Measurements from ENCODE around the gene GABARAP.
"Not testable (repeated sequence)": the region's sequence is repeated elsewhere in the genome, so short reads cannot be mapped to it uniquely, and the experiment has no call there.

DNA sequence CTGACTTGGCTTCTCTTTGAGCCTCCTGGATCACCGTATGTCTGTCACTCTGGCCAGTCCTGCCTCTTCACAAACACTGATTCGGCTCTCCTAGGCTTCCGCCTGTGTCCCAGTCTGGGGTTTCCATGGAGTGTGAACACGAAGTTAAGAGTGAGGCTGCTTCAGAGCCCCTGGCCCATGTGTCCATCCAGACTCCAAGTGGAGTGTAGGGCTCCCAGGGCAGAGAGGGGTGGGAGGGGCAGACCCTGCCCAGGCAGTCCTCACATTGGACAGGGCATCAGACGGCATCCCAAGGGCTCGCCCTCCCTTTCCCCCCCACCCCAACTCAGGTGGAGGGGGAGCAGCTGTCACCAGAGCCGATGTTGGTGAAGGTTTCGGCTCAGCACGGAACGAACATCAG is 1.6 kb upstream of the GABARAP start:
- not testable (repeated sequence) for TF ChIP-seq ATF1 (CRISPR knock-in tag; IDR thresholded peaks at IDR 0.05); ATF3 (CRISPR knock-in tag; conservative IDR thresholded peaks at IDR 0.05); CREB1 (CRISPR knock-in tag; IDR thresholded peaks at IDR 0.05); CREM (CRISPR knock-in tag; IDR thresholded peaks at IDR 0.05); ZNF121 (CRISPR knock-in tag; IDR thresholded peaks at IDR 0.05); MAX (CRISPR knock-in tag; IDR thresholded peaks at IDR 0.05); ZBTB21 (CRISPR knock-in tag; IDR thresholded peaks at IDR 0.05; ENCODE audit: borderline replicate concordance); ZNF219 (CRISPR knock-in tag; IDR thresholded peaks at IDR 0.05; ENCODE audit: borderline replicate concordance); ELF4 (CRISPR knock-in tag; IDR thresholded peaks at IDR 0.05; ENCODE audit: low read depth); ETV6 (CRISPR knock-in tag; IDR thresholded peaks at IDR 0.05)
- TF ChIP-seq, protein P1, sequence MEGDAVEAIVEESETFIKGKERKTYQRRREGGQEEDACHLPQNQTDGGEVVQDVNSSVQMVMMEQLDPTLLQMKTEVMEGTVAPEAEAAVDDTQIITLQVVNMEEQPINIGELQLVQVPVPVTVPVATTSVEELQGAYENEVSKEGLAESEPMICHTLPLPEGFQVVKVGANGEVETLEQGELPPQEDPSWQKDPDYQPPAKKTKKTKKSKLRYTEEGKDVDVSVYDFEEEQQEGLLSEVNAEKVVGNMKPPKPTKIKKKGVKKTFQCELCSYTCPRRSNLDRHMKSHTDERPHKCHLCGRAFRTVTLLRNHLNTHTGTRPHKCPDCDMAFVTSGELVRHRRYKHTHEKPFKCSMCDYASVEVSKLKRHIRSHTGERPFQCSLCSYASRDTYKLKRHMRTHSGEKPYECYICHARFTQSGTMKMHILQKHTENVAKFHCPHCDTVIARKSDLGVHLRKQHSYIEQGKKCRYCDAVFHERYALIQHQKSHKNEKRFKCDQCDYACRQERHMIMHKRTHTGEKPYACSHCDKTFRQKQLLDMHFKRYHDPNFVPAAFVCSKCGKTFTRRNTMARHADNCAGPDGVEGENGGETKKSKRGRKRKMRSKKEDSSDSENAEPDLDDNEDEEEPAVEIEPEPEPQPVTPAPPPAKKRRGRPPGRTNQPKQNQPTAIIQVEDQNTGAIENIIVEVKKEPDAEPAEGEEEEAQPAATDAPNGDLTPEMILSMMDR (IDR thresholded peaks at IDR 0.05), result not testable (repeated sequence)
- TF ChIP-seq, protein P2, sequence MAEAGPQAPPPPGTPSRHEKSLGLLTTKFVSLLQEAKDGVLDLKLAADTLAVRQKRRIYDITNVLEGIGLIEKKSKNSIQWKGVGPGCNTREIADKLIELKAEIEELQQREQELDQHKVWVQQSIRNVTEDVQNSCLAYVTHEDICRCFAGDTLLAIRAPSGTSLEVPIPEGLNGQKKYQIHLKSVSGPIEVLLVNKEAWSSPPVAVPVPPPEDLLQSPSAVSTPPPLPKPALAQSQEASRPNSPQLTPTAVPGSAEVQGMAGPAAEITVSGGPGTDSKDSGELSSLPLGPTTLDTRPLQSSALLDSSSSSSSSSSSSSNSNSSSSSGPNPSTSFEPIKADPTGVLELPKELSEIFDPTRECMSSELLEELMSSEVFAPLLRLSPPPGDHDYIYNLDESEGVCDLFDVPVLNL (CRISPR knock-in tag; IDR thresholded peaks at IDR 0.05; ENCODE audit: borderline replicate concordance, low read depth), result not testable (repeated sequence)

Data from WTC11 (cell line).